NCI-H748 (cell line): ENCODE results near the gene LPCAT1.
"Not testable (repeated sequence)": the region's sequence is repeated elsewhere in the genome, so short reads cannot be mapped to it uniquely, and the experiment has no call there.

Experiments used
- DNase-seq: peaks from one replicate; lab custom pipeline; 2025; ENCODE audit not compliant: unreplicated experiment; lab: John Stamatoyannopoulos, UW

Gene LPCAT1

DNA sequence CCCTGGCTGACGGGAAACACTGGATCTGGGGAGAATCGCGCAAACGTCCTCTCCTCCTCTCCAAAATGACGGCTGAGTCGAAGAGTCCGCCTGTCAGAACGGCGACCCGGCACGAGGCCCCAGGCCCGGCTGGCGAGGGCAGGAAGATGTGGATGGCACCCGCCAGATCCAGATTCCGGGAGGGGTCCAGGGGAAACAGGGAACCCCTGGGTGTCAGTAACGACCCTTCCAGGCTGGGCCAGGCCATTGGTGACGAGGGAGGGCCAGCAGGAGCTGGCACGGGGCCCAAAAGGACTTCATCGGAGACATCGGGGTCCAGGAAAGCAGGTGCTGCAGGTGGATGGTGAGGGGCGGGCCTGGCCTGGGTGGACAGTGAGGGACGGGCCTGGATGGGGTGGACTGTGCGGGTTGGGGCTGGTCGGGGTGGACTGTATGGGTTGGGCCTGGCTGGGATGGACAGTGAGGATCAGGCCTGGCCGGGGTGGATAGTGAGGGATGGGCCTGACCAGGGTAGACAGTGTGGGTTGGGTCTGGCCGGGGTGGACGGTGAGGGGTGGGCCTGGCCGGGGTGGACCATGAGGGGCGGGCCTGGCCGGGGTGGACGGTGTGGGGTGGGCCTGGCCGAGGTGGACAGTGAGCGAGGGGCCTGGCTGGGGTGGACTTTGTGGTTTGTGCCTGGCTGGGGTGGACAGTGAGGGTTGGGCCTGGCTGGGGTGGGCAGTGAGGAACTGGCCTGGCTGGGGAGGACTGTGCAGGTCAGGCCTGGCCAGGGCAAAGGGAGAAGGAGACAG lies 92.5 kb downstream of the LPCAT1 start:
- DNase-seq, result no peak

DNA sequence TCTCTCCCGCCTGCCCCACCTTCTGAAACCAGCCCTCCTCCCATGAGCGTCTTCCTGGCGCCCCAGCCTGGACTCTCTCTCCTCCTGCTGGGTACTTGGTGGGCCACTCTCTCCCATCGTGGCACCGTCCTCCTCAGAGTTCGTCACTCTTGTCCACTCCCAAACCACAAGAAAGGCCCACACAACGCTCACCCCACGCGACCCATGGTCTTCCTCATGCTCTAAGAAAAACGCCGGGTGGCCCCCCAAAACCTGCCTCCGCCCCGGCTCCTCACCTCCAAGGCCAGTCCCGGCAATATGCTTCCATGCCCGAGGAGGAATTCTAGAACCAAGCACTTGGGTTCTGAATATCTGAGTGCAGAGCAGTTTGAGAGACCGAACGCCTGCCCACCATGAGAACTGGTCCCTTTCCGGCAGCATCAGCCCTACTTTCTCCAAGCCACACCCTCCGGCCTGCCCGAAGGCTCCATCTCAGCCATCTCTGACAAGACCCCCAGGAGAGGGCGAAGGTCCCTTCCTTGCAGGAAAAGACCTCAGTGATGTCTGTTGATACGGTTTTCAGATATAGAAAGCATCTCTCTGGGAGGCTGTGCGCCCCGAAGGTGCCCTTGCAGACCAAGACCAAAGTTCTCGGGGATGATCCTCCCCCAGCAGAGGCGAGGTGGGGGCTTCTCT lies 93.5 kb downstream of the LPCAT1 start:
- no peak for DNase-seq

DNA sequence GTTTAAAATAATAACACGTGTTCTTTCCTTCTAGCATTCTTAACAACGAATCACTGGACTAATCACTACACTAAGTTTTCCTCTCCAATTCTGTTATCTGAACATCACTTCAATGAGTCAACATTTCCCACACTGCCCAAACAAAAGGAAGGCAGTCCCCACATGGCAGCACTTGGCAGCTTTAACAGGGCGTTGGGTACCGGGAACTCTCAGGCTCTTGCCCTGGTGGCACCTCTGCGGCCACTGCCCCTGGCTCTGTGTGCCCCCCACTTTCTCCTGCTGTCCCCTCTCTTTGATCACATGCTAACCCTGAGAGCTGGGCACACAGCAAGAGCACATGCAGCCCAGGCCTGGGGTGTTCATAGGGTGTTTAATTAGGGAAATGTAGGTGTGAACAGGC lies 94.3 kb downstream of the LPCAT1 start:
- DNase-seq, result no peak

DNA sequence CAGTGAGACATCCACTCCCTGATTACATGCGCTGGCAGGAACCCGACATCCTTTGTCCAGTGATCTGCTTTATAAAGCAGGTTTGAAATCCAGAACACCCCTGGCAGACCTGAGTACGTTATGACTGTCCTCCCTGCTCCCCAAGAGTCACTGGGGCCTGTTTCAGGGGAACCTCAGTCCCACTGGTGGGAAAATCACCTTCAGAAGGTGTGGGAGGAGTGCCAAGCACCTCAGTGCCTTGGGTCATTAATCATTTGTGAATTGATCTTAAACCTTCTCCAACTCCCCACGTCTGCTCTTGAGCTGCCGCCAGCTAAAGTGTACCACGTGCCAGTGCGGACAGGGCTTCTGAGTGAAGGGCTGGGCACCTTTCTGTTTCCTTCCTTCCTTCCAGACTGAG lies 94.7 kb downstream of the LPCAT1 start:
- peak; percentile 60 for DNase-seq

DNA sequence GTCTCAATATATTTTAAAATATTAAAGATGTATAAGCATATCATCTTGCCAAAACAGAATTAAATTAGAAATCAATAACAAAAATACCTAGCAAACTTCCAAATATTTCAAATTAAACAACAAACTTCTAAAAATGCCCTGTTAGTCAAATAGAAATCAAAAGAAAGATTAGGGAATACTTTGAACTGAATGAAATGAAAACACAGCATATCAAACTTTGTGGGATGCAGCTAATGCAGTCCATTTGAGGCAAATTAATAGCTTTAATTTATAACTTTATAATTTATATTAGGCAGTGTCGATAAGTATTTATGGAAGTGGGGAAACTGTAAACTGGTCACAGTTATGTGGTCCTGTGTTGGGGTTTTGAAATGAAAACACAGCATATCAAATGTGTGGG lies 95.7 kb downstream of the LPCAT1 start:
- DNase-seq, result no peak

DNA sequence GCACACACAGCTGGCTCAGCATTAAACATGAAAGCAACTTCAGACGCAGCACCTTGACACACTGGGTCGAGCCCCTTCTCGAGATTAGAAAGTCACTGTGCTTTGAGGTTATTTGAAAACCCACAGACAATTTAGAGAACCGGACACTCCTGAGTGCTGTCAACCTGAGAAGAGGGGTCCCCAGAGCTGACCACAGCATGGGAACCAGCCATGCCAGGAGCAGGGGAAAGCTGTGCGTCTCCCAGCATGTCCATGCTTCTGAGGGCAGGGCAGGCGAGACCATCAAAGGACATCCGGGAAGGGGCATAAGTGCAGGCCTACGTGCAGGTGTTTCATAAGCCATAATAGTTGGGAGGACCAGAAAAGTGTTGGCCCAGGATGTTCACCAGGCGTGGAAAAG lies 99.0 kb downstream of the LPCAT1 start:
- no peak for DNase-seq

DNA sequence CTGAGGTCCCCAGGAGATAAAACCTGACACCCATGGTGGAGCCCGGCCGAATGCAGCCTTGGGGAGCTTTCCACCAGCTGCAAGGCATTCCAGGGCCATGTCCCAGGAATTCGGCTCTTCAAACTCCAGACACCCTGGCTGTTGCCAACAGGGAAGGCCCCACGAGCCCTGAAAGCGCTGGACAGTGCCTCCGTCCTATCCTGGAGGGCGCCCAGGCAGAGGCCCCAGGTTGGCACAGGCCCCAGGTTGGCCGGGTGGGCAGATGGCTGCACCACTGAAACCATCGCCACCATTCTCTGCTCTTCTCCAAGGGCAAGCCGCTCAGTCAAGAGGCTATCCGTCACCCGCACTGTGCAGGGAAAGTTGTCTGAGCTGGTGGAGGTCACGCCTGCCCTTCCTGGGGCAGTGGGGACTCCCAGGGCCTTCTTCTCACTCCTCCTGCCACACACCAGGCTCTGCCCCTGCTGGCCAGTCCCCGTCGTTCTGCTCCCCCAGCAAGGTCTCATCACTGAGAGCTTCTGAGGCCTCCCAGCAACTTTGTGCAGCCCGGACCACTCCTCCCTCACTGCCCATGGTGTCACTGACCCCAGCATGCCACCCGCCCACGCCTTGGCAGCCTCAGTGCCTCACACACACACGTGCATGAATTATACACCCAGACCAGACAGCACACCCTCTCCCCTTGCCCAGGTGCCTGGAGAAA lies 99.7 kb downstream of the LPCAT1 start:
- no peak for DNase-seq

DNA sequence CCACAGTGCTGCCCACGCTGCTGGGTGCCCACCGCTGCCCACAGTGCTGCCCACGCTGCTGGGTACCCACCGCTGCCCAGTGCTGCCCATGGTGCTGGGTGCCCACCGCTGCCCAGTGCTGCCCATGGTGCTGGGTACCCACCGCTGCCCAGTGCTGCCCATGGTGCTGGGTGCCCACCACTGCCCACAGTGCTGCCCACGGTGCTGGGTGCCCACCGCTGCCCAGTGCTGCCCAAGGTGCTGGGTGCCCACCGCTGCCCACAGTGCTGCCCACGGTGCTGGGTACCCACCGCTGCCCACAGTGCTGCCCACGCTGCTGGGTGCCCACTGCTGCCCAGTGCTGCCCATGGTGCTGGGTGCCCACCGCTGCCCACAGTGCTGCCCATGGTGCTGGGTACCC lies 101.2 kb downstream of the LPCAT1 start:
- not testable (repeated sequence) for DNase-seq

DNA sequence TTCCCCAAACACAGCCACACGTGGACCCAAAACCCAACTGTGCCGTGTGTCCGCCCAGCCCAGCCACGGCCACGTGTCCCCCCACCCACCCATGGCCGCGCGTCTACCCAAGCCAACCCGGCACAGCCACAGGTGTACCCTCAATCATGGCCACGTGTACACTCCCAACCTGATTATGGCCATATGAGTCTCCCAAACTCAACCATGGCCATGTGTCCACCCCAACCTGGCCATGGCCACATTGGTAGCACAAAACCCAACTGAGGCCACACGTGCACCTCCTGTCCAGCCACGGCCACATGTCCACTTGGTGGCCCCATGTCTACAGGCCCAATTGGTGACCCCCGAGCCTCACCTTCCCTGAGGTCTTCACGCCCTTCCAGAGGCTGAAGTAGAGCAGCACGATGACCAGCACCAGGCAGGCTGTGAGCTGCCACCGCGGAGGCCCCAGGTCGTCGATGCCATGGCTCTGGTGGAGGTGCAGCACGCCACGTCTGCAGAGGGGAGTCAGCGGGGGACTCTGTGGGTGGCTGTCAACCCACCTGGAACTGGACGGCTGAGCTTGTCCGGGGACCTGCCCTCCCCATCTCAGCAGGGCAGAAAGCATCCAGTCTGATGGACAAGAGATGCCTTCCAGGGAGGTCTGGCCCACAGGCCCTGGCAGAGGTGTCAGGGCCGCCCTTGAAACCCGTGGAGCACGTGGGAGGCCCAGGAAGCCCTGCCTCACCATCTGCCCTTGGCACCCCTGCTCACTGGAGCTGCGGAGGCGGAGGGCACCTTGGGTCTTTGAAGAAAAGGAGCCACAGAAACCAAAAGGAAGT lies 102.0 kb downstream of the LPCAT1 start:
- DNase-seq, result no peak

DNA sequence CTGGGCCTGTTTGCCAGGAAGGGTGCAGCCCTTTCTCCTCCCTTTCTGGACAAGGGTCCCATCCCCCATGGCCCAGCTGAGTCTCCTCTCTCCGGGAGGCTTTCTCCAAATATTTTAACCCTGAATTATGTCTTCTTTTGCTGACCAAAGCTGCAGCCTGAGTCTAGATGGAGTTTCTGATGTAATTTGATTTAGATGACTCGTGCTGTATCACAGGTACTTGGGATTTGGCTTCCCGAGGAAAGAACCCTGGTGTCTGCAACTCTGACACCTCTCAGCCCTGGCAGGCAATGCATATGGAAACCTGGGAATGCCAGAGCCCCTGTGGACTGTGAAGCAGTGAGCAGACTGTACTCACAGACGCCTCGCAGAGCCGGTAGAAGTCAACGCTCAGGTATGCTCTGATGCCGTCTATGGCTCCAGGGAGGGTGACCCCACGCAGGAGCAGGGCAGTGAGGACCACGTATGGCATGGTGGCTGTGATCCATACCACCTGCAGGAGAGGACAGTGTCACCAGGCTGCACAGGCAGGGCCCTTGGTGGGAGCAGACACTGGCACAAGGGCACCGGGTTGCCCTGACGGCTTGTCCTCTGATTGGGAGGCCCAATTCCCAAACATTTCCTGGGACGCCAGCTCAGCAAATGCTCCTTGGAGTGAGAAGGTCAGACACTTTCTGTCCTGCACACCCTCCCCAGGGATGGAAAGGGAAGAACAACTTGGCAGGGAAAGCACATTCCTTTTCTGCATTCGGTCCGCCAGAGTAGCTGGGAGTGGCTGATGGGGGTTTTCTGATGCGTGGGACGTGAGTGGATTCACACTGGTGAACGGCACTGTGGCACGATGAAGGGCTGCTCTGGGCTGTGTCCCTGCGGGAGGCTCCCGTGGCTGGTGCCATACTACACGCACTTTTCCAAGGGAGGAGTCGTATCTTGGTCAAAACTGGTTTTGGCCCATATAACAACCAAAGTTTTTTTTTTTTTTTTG lies 103.3 kb downstream of the LPCAT1 start:
- DNase-seq, result no peak

DNA sequence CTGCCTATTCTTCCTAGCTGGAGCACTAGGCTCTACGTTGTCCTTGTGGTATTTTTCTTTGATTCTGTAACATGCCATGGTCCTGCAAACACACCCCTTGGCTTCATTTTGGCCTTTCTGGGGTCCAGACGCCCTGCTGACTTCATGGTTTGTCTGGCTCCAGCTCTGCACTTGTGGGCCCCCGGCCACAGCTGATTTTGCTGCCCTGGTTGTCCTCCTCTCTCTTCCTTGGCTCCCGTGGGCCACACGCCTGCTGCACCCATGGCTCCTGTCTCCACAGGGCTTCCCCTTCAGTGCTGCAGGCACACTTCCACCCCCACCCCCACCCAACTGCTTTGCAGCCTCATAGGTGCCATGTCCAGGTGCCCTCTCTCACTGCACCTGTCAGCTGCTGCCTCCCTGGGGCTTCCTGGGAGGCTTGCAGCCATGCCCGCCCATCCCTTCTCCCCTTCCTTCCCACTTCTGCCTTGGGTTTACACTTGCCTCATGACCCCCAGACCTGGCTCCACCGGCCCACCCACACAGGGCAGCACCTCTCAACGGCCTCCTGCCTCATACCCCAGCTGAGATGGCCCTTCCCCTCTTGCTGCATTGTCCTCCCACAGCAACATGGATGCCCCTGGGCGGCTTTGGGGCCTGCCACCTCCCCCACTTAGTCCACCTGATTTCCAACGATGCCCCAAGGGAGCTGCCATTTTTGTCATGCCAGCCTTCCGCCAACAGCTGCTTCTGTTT lies 104.1 kb downstream of the LPCAT1 start:
- no peak for DNase-seq

DNA sequence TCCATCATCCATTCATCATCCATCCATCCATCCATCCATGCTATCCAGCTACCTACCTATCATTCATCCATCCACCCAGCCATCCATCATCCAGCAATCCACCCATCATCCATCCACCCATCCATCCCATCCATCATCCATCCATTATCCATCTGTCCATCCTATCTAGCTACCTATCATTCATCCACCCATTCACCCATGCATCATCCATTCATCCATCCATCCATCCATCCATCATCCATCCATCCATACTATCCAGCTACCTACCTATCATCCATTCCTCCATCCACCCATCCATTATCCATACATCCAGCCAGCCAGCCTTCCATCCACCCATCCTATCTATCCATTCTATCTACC lies 104.9 kb downstream of the LPCAT1 start:
- no peak for DNase-seq

DNA sequence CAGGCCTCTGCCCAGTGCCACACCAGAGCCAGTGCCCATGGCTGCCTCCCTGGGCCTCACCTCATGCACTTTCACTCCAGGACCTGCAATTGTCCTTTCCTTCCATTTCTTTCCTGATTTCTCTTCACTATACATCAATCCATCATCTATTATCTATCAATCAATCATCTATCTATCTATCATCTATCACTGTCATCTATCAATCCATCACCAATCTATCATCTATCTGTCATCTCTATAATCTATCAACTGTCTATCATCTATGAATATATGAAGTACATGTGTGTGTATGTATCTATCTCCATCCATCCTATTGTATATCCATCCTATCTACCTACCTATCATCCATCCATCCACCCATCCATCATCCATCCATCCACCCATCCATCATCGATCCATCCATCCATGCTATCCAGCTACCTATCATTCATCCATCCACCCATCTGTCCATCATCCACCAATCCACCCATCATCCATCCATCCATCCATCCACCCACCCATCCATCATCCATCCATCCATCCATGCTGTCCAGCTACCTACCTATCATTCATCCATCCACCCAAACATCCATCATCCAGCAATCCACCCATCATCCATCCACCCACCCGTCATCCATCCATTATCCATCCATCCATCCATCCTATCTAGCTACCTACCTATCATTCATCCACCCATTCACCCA lies 105.4 kb downstream of the LPCAT1 start:
- no peak for DNase-seq

DNA sequence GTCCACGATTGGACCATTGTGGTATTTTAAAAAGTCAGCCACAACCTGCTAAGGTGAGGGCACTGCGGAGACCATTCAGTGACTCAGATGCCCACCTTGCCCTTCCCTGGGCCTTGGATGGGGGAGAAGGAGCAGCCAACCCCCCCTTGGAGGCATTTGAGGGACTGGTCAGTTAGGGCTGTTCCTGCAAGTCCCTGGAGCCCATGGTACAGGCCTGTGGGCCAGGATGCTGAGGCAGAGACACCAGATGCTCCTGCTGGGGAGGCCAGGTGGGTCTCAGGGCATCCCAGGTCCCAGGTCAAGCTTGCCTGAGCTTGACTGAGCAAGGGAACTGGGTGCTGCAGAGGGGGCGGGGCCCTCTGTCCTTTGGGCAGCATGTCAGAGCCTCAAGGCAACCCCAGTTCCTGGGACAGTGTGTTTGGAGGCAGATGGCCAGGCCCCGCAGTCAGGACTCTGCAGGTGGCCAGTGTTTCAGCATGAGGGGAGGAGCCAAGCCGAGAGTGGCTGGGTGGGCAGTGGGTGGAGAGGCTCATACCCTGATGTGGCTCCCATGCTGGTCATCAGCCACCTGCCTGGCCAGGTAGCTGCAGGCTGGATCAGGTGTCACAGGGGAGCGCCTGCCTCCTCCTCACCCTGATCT lies 106.1 kb downstream of the LPCAT1 start:
- DNase-seq, result no peak

DNA sequence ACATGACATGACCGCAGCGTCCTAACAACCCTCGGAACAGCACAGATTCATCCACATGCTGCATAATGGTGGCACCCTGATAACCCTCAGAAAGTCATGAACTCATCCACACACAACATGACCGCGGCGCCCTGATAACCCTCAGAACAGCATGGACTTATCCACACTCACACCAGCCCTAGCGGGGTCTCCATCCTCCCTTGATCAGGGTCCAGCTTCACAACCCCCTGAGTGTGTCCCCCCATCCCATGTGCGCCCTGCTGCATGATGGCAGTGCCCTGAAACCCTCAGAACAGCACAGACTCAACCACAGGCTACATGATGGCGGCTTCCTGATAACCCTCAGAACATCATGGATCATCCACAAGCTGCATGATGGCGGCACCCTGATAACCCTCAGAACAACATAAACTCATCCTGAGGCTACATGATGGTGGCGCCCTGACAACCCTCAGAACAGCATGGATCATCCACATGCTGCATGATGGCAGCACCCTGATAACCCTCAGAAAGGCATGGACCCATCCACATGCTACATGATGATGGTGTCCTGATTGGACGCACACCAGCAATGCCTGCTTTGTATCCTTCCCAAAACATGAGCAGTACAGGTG lies 106.8 kb downstream of the LPCAT1 start:
- no peak for DNase-seq

DNA sequence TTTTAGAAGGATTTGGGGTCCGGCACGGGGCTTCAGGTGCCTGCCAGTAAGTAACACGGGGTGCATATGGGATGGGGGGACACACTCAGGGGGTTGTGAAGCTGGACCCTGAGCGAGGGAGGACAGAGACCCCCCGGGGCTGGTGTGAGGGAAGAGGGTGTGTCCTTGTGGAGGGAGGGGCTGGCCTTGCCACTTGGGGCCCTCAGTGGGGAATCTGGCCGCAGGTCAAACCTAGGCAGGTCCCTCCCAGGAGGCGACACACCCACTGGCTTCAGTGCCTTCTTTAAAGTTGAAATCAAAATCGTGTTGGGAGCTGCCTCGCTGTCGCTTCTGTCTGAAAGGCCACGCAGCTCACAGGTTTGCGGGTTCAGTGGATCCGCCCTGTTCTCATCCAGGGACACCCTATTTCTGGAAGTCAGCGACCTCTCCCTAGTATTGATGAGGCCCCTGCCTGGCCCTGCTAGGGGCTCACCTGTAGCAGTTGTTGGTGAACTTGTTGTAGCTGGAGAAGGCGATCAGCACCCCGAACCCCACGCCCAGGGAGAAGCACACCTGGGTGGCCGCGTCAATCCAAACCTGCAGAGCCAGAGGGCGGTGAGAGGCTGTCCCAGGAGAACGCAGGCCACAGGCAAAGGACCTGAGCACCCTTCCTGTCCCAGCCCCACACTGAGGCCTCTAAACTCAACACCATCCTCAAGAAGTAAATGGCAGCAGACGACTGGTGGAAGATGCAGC lies 108.0 kb downstream of the LPCAT1 start:
- DNase-seq, result no peak

DNA sequence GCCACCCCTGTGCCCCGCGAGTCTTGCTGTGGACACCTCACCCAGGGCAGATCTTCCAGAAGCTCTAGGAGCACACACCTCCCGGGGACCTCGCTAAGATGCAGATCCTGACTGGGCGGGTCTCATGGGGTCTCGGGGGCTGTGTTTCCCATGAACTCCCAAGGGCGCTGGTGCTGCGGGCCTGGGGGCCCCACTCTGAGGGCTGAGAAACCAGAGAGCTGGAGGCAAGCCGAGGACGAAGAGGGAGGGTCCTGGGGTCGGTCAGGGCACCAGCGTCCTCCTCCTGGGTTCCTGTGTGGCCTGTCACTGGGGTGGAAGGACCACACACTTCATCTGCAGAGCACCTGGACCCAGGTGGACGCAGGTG lies 108.7 kb downstream of the LPCAT1 start:
- no peak for DNase-seq
